Measurements from ENCODE around the gene TP53RK. TPM values are rescaled to one million over a fixed set of nuclear protein-coding genes. Genes with fewer than 3 reads are reported as not detected.

TP53RK gene
- polyA plus RNA-seq, 1 donor from 2014 or later: 22.7 TPM

GRCh38 chr20:46703435-46703834 is 14.2 kb upstream of the TP53RK start:
- Histone ChIP-seq H3K4me2 (ENCODE audit: low read length) (no peak overlapping the region), H3F3A (ENCODE audit: insufficient read depth, low read length, poor library complexity, severe bottlenecking) (no peaks in the 10 kb centered on the region), H3K36me3 (ENCODE audit: insufficient read depth, low read length) (no peaks in the 10 kb centered on the region), H2AFZ (ENCODE audit: low read depth, low read length) (no peak overlapping the region), H3K9ac (ENCODE audit: low read length) (no peak overlapping the region), H3K27me3 (ENCODE audit: insufficient read depth, low read depth, low read length) (no peaks in the 10 kb centered on the region), H3K9me3 (ENCODE audit: low read length) (no peaks in the 10 kb centered on the region), H3K4me3 (ENCODE audit: low read length) (no peak overlapping the region), H4K20me1 (ENCODE audit: insufficient read depth) (no peaks in the 10 kb centered on the region), H3K79me2 (replicated peaks; ENCODE audit: insufficient read depth, low read length) (no peaks in the 10 kb centered on the region), H3K9me2 (ENCODE audit: insufficient read depth, low read length) (no peaks in the 10 kb centered on the region), H3K27ac (ENCODE audit: low read length) (no peak overlapping the region)
- TF ChIP-seq CTCF (IDR thresholded peaks at IDR 0.05; ENCODE audit: poor library complexity, severe bottlenecking) (no peak), SMC3 (conservative IDR thresholded peaks at IDR 0.05; ENCODE audit: poor library complexity) (no peak), POLR2AphosphoS5 (IDR thresholded peaks at IDR 0.05) (no peak), RAD21 (conservative IDR thresholded peaks at IDR 0.05) (no peak), EP300 (conservative IDR thresholded peaks at IDR 0.05; ENCODE audit: poor library complexity, severe bottlenecking) (no peak), TAF1 (IDR thresholded peaks at IDR 0.05; ENCODE audit: low read depth) (no peak), EZH2 (IDR thresholded peaks at IDR 0.05; ENCODE audit: borderline replicate concordance, insufficient read depth, low read length, poor library complexity, severe bottlenecking) (no peak), MXI1 (conservative IDR thresholded peaks at IDR 0.05; ENCODE audit: poor library complexity, severe bottlenecking) (no peak)
- TF ChIP-seq, protein P1, sequence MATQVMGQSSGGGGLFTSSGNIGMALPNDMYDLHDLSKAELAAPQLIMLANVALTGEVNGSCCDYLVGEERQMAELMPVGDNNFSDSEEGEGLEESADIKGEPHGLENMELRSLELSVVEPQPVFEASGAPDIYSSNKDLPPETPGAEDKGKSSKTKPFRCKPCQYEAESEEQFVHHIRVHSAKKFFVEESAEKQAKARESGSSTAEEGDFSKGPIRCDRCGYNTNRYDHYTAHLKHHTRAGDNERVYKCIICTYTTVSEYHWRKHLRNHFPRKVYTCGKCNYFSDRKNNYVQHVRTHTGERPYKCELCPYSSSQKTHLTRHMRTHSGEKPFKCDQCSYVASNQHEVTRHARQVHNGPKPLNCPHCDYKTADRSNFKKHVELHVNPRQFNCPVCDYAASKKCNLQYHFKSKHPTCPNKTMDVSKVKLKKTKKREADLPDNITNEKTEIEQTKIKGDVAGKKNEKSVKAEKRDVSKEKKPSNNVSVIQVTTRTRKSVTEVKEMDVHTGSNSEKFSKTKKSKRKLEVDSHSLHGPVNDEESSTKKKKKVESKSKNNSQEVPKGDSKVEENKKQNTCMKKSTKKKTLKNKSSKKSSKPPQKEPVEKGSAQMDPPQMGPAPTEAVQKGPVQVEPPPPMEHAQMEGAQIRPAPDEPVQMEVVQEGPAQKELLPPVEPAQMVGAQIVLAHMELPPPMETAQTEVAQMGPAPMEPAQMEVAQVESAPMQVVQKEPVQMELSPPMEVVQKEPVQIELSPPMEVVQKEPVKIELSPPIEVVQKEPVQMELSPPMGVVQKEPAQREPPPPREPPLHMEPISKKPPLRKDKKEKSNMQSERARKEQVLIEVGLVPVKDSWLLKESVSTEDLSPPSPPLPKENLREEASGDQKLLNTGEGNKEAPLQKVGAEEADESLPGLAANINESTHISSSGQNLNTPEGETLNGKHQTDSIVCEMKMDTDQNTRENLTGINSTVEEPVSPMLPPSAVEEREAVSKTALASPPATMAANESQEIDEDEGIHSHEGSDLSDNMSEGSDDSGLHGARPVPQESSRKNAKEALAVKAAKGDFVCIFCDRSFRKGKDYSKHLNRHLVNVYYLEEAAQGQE (IDR thresholded peaks at IDR 0.05; ENCODE audit: borderline replicate concordance): no peak

- Histone ChIP-seq H3K4me2 (ENCODE audit: low read length) (no peak overlapping the region), H2AFZ (ENCODE audit: low read depth, low read length) (no peak overlapping the region), H3K9me3 (ENCODE audit: low read length) (no peaks in the 10 kb centered on the region), H3K9ac (ENCODE audit: low read length) (no peak overlapping the region), H3K79me2 (replicated peaks; ENCODE audit: insufficient read depth, low read length) (no peaks in the 10 kb centered on the region), H3F3A (ENCODE audit: insufficient read depth, low read length, poor library complexity, severe bottlenecking) (no peaks in the 10 kb centered on the region), H3K27me3 (ENCODE audit: insufficient read depth, low read depth, low read length) (no peaks in the 10 kb centered on the region), H3K9me2 (ENCODE audit: insufficient read depth, low read length) (no peaks in the 10 kb centered on the region), H3K4me3 (ENCODE audit: low read length) (no peak overlapping the region), H3K36me3 (ENCODE audit: insufficient read depth, low read length) (no peaks in the 10 kb centered on the region), H4K20me1 (ENCODE audit: insufficient read depth) (no peaks in the 10 kb centered on the region), H3K27ac (ENCODE audit: low read length) (no peak overlapping the region)
- TF ChIP-seq, protein P1 (IDR thresholded peaks at IDR 0.05; ENCODE audit: borderline replicate concordance): no peak
Observed at GRCh38 chr20:46702447-46703203, 13.4 kb upstream of the TP53RK start.
